HG02852 (cell line): ENCODE data around the gene SNX20.
A peak's percentile ranks its signal among the peaks of the same experiment; 100 is the strongest.

Experiments used
- ATAC-seq: cut with Tn5 transposase; IDR thresholded peaks from one replicate; pipeline ENCODE4 v1.9.1; 2021; ENCODE audit warnings: mild to moderate bottlenecking, moderate library complexity; ENCODE audit not compliant: unreplicated experiment

The SNX20 gene

DNA sequence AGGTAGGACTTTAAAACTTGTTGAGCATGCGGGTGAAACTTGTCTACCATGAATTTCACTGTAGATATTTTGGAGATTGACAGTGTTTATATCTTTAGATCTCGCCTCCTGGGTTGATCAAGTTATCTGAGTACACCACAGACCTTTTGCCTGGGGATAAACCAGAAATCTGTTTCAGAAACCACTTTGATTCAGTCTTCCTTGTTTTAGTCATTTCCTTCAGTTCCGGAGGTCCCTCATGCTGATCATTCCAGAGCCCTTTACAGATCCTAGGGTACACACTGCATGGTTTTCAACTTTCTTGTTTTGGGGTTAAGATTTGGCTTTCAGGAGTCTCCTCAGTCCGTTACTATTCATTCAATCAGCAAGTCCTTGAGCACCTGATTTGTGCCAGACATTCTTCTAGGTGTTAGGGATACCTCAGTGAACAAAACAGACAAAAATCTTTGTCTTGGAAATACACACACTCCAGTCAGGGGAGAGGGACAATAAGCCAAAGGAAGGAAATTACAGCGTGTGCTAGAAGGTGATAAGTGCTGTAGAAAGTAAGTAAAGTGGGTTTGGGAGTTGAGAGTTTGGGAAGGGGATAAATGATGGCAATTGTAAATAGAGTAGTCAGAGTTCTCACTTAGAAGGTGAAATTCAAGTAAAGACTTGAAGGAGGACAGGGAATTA is 24.5 kb upstream of the SNX20 start:
- no peak for ATAC-seq

- no peak for ATAC-seq
Measured at GRCh38 chr16:50704245-50704644, 23.1 kb upstream of the SNX20 start.

DNA sequence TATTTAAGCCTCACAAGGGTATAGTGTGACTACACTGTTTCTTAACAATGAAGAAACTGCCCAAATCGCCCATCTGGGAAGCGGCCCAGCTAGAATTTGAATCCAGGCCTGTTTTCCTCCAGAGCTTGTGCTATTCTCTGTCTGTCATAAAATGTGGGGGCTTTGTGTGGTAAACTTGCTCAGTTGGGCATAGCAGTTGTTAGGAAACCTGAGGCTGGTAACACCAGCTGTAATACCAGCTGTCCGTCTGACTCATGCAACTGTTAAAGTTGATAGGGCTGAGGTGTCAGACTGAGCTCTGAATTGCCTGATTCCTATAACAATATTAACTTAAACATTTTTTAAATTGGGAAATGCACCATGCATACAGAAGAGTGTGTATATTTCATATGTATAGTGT is 21.6 kb upstream of the SNX20 start:
- no peak for ATAC-seq

GRCh38 chr16:50699326-50700159 is 18.4 kb upstream of the SNX20 start:
- no peak for ATAC-seq

DNA sequence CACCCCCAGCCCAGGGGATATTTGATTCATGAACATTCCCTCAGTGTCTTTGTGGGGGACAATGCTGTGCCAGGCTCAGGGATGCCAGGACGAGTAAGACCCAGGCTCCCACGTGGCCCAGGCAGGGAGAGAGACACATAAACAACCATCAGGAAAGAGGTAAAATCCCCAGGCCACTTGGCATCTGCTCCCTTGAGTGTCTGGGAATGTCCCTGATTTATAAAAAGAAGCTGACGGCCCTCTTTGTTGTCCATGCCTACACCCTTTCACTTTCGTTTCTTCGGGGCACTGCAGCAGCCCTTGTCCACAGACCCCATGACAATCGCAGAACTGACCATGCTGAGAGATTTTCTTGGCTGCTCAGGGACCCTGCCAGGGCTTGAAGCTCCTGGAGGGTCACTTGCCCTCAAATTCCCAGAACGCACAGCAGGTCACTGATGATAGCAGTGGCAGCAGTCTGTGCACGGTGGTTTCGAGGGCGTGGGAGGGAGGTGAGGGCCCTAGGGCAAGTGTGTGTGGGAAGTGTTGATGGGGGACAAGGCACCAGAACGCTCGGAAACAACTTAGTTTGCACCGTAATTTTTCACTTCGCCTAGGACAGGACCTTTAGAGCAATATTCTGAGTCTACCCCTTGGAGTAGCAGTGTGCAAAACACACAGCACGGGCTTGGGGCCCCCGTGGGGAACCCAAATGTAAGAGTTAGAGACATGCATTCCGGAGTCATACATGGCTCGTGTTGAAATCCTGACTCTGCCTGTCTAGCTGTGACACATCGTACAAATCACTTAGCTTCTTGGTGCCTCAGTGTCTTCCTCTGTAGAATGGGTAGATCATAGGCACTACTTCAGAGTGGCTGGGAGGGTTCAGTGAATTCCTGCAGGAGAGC is 17.0 kb upstream of the SNX20 start:
- ATAC-seq, result peak; percentile 65

DNA sequence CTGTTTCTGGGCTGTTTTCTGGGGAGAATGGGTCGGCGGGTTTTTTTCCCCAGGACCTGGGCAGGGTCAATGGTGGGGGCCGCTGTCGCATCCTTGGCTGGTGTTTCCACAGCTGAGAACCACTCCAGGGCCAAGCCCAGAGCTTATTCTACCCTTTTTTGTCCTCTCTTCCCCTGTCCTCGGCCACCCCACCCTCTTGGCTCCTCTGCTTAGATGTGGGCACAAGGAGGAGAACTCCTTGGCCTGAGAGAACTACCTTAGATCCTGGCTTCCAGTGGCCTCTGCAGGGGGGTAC is 16.3 kb upstream of the SNX20 start:
- no peak for ATAC-seq

- ATAC-seq, result peak; percentile 38
Measured at GRCh38 chr16:50696575-50697420, 15.7 kb upstream of the SNX20 start.

GRCh38 chr16:50696126-50696525 is 15.0 kb upstream of the SNX20 start:
- ATAC-seq, result no peak

- ATAC-seq, result no peak
Measured at GRCh38 chr16:50695017-50696000, 14.2 kb upstream of the SNX20 start.

DNA sequence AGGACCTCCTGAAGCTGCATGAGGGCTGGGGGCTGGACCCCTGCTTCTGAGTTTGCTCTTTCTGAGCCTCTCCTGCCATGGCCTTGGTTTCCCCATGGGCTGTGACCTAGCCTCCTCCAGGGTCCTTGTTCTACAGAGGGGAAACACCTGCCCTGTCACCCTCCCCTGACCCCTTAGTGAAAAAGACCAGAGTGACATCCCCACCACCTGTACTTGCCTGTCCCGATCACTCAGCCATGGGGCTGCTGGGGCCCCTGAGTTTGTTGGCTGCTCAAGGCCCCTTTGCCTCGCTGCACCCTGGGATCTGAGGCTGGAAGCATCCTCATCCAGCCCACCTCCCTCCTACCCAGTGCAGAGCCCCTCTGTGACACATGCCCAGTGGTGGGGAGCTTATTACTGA is 13.1 kb upstream of the SNX20 start:
- ATAC-seq, result no peak

GRCh38 chr16:50692999-50693781 is 12.1 kb upstream of the SNX20 start, which contains the start of gene NOD2:
Gene NOD2, plus strand, starts transcription at chr16:50693606. Its CDS starts 5,890 bp downstream, at chr16:50699496.
- no peak for ATAC-seq

GRCh38 chr16:50692644-50692998 is 11.5 kb upstream of the SNX20 start:
- ATAC-seq, result no peak

DNA sequence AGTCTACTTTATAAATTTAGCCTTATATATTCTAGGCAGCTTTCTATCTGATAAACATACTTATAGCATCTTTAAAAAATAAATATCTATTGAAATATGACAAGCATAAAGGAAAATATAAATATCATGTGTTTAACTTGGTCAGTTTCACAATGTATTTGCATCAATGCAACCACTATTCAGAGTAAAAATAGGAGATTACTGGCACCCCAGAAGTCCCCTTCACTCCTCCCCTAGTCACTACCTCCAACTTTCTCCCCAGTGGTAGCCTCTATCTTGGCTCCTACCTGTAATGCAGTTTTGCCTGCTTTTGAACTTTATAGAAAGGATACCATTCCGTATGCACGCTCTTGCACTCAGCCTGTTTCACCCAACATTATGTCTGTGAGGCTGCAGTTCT is 9.1 kb upstream of the SNX20 start:
- ATAC-seq, result no peak

GRCh38 chr16:50688867-50689266 is 7.8 kb upstream of the SNX20 start:
- no peak for ATAC-seq

DNA sequence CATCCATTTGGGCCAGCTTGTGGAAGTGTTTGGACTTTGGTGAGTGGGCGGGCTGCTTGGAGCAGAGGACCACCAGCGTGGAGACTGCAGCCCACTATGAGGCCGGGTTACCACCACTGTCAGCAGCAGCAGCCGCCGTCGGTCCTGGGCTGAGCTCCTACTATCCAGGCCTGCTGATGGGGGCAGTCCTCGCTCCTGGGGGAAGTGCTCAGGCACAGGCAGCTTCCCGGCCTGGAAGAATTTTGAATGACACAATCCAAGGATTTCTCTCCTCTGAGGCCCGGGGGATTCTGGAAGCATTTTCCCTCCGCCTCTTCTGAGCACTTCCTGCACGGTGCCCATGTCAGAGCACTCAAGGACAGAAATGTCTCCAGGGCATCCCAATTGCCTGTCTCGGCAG is 7.0 kb upstream of the SNX20 start:
- no peak for ATAC-seq

- ATAC-seq, result no peak
Measured at GRCh38 chr16:50685462-50686063, 4.5 kb upstream of the SNX20 start.

DNA sequence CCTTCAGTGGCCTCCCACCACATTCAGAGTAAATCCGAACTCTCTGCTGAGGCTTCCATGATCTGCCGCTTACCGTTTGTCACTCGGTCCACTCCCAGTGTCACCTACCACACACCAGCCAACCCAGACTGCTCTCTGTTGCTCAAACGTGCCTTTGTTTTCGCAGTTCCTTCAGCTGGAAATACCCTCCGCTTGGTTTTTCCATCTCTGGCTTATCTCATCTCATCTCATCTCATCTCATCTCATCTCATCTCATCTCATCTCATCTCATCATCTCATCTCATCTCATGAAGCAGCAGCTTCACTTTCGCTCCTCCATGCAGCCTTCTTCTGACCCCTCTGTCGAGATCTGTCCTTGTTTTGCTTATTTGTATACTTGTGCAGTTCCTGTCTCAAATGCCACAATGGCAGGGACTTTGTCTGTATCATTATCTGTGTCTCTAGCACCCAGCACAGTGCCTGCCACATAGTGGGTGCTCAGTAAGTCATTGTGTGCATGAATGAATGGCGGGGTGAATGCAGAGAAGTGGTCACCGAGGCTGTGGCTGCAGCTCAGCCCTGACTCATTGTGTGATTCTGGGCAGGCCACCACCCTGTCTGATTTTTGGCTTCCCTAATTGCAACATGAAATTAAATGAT is 3.8 kb upstream of the SNX20 start:
- no peak for ATAC-seq
